OCI-LY7 (cell line): Measurements from ENCODE around the gene CACTIN. TPM values are rescaled to one million over a fixed set of nuclear protein-coding genes. Genes with fewer than 3 reads are reported as not detected.

Source experiments
- BruUV-seq: library from RNA; stranded (reverse); fragments of 400-500 nt; replicated peaks from 2 replicates; lab custom pipeline; 2021; lab: Mats Ljungman, UMichigan
- CTCF ChIA-PET: fragments of 300-600 bp; sonication (Branson Sonifier 250); formaldehyde crosslinking; loops from one replicate; lab custom pipeline; 2022; ENCODE audit warnings: antibody characterized with exemption; ENCODE audit not compliant: unreplicated experiment; lab: Charles Lee
- POLR2A ChIA-PET: fragments of 300-600 bp; sonication (Branson Sonifier 250); formaldehyde crosslinking; loops from one replicate; lab custom pipeline; 2022; ENCODE audit warnings: antibody characterized with exemption; lab: Charles Lee
- DNase-seq: peaks from one replicate; pipeline ENCODE4 v3.0.0-alpha.2; 2015; ENCODE audit warnings: low spot score
- H2AFZ ChIP-seq: fragments of 200-600 bp; sonication (generic), shearing (Covaris generic); 2 replicates; pipeline ENCODE4 v1.6.1; 2014; ENCODE audit warnings: mild to moderate bottlenecking, antibody characterized with exemption, low read length, moderate library complexity
- H3K27ac ChIP-seq: fragments of 200-600 bp; sonication (generic); 2 replicates; pipeline ENCODE4 v1.5.1; 2014; ENCODE audit warnings: mixed run types, low read depth, mild to moderate bottlenecking, moderate library complexity, low read length, inconsistent platforms; ENCODE audit not compliant: poor library complexity, severe bottlenecking
- H3K36me3 ChIP-seq: fragments of 200-600 bp; sonication (generic); 2 replicates; pipeline ENCODE4 v1.6.1; 2014; ENCODE audit warnings: mild to moderate bottlenecking, antibody characterized with exemption, low read length, moderate library complexity, mixed read lengths; ENCODE audit not compliant: insufficient read depth
- H3K4me1 ChIP-seq: fragments of 200-600 bp; sonication (generic); 2 replicates; pipeline ENCODE4 v1.5.1; 2014; ENCODE audit warnings: mild to moderate bottlenecking, low read length; ENCODE audit not compliant: insufficient read depth, poor library complexity, severe bottlenecking
- H3K4me2 ChIP-seq: fragments of 200-600 bp; sonication (generic); 2 replicates; pipeline ENCODE4 v1.6.1; 2014; ENCODE audit warnings: mild to moderate bottlenecking, low read length
- H3K4me3 ChIP-seq: fragments of 200-600 bp; sonication (generic); 2 replicates; pipeline ENCODE4 v1.5.1; 2014; ENCODE audit warnings: mild to moderate bottlenecking, low read depth, low read length; ENCODE audit not compliant: poor library complexity, severe bottlenecking
- H3K79me2 ChIP-seq: fragments of 200-600 bp; sonication (generic); 2 replicates; pipeline ENCODE4 v1.6.1; 2016; ENCODE audit warnings: low read depth, mild to moderate bottlenecking, low read length, moderate library complexity, mixed read lengths; ENCODE audit not compliant: insufficient read depth
- H3K9me2 ChIP-seq: fragments of 200-600 bp; sonication (generic); 2 replicates; pipeline ENCODE4 v1.6.1; 2016; ENCODE audit warnings: mild to moderate bottlenecking, low read length, mixed read lengths; ENCODE audit not compliant: insufficient read depth
- H3K9me3 ChIP-seq: fragments of 200-600 bp; sonication (generic); 2 replicates; pipeline ENCODE4 v1.6.1; 2014; ENCODE audit warnings: mild to moderate bottlenecking, mixed run types, low read length, mixed read lengths
- H4K20me1 ChIP-seq: fragments of 200-600 bp; sonication (generic); 2 replicates; pipeline ENCODE4 v1.6.1; 2014; ENCODE audit warnings: mild to moderate bottlenecking, antibody characterized with exemption, low read length, moderate library complexity, mixed read lengths; ENCODE audit not compliant: insufficient read depth
- EZH2phosphoT487 ChIP-seq: fragments of 200-600 bp; sonication (generic); IDR thresholded peaks from 2 replicates; pipeline ENCODE4 v1.6.1; 2018; ENCODE audit warnings: low read depth, borderline replicate concordance, mild to moderate bottlenecking, mixed run types, antibody characterized with exemption, low read length, moderate library complexity, mixed read lengths
- intact Hi-C: fragments of 100-400 bp; cut with micrococcal nuclease; formaldehyde crosslinking; loops from one replicate; pipeline ENCODE4 v1.10.0; 2022; ENCODE audit not compliant: unreplicated experiment
- total RNA-seq, 2 experiments: library from RNA; depleted of rRNA in 1 of 2; stranded (reverse); fragments of >200 nt in 1 of 2; shearing (Covaris generic) in 1 of 2; gene quantifications; 2 replicates each; pipeline ENCODE4 v1.2.3, GENCODE V29; 2014 to 2022
- TF ChIP-seq, protein P1 (sequence below): fragments of 200-600 bp; sonication (generic); conservative IDR thresholded peaks from 2 replicates; pipeline ENCODE4 v1.5.1; 2014; ENCODE audit warnings: mild to moderate bottlenecking, antibody characterized with exemption, low read length, moderate library complexity, mixed read lengths

CACTIN gene
- total RNA-seq, 2 experiments from 2014 or later = 34.2 to 35.9 TPM

DNA sequence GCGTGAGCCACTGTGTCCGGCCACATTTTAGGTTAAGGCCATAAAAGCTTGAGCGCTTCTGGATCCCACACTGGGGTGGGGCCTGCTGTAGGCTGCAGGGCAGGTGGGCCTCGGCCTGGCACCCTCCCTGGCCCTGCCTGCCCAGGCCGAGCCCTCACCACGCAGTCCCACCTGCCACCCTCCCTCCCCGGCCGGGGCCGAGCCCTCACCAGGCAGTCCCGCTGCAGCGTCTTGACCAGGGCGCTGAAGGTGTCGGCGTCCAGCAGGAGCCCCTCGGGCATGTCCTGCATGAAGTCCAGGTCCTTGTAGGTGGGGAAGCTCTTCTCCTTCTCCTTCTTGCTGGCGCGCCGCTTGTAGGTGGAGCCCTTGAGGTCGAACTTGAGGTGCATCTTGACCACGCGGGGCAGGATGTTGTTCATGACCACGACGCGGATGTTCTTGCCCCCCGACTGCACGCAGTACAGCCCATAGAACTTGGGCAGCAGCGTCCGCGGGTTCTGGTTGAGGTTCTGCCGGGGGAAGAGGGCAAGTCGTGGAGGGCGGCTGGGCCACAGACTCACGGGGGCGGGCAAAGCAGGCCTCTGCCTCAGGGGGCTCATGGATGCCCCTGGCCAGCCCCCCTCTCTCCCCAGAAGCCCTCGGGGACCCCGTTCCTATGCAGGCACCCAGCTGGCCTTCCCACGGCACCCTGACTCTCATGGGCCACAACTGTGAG is 26.6 kb upstream of the CACTIN start:
- no peaks in the 10 kb centered on the region for H3K4me1 ChIP-seq
- intact Hi-C loops = no loop called here
- H3K9me2 ChIP-seq = no peaks in the 10 kb centered on the region
- H3K9me3 ChIP-seq = no peaks in the 10 kb centered on the region
- DNase-seq = no peak
- POLR2A ChIA-PET = no interaction called here
- no peak overlapping the region for H3K27ac ChIP-seq
- H3K36me3 ChIP-seq = peaks cover 8% of the 10 kb centered on the region
- BruUV-seq = no TSS peak
- H3K4me3 ChIP-seq = no peak overlapping the region
- H3K79me2 ChIP-seq = no peaks in the 10 kb centered on the region
- CTCF ChIA-PET = interaction anchor here (0.6 to 0.7 kb wide), 2 partner anchors 8 to 31 kb away, joined by 3 read pairs; no protein-coding TSS in a partner anchor
- no peak overlapping the region for H3K4me2 ChIP-seq
- H4K20me1 ChIP-seq = no peaks in the 10 kb centered on the region
- TF ChIP-seq, protein P1, sequence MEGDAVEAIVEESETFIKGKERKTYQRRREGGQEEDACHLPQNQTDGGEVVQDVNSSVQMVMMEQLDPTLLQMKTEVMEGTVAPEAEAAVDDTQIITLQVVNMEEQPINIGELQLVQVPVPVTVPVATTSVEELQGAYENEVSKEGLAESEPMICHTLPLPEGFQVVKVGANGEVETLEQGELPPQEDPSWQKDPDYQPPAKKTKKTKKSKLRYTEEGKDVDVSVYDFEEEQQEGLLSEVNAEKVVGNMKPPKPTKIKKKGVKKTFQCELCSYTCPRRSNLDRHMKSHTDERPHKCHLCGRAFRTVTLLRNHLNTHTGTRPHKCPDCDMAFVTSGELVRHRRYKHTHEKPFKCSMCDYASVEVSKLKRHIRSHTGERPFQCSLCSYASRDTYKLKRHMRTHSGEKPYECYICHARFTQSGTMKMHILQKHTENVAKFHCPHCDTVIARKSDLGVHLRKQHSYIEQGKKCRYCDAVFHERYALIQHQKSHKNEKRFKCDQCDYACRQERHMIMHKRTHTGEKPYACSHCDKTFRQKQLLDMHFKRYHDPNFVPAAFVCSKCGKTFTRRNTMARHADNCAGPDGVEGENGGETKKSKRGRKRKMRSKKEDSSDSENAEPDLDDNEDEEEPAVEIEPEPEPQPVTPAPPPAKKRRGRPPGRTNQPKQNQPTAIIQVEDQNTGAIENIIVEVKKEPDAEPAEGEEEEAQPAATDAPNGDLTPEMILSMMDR = no peak
- TF ChIP-seq EZH2phosphoT487 = no peak
- H2AFZ ChIP-seq = no peak overlapping the region

DNA sequence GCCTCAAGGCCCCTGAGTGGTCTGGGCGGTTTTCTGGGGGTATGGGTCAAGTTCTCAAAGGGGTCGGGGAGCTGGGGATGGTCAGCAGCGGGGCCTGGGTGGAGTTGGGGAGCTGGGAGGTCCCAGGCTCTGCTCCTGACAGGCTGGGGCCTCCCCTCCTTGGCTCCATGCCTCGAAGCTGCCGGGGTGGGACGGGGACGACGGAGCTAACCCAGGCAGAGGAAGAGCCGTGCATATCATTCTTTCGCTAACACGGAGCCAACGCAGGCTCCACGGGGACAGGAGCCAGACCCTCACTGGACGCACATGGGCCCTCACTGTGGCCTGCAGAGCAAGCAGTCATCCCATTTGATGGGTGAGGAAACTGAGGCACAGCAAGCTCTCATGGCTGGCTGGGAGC is 25.8 kb upstream of the CACTIN start:
- Histone ChIP-seq H2AFZ (no peak overlapping the region), H3K4me1 (no peaks in the 10 kb centered on the region), H3K4me3 (no peak overlapping the region), H3K4me2 (no peak overlapping the region), H3K36me3 (peaks cover 7% of the 10 kb centered on the region), H3K9me3 (no peaks in the 10 kb centered on the region), H3K9me2 (no peaks in the 10 kb centered on the region), H3K79me2 (no peaks in the 10 kb centered on the region), H3K27ac (no peak overlapping the region), H4K20me1 (no peaks in the 10 kb centered on the region)
- ChIA-PET POLR2A (no interaction called here), CTCF (no interaction called here)
- no peak for TF ChIP-seq EZH2phosphoT487
- TF ChIP-seq, protein P1 = no peak
- BruUV-seq = no TSS peak
- intact Hi-C loops = no loop called here
- DNase-seq = no peak

DNA sequence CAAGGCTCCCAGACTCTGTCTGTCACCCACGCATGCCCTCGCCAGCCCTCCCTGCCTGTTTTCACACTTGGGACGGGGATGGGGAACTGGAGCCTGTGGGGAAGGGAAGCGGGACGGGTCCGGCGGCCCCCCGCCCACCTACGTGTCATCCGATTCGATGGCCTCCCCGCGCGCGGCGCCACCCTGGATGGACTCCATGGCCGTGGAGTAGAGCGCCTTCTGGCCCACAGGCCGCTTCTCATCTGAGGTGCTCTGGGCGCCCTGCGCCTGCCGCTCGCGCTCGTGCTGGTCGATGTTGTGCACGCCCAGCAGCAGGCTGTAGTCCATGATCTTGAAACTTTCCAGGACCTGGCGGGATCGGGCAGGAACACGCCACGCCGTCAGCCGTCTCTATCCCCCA is 25.1 kb upstream of the CACTIN start:
- intact Hi-C loops = no loop called here
- H3K27ac ChIP-seq = no peak overlapping the region
- ChIA-PET POLR2A (no interaction called here), CTCF (no interaction called here)
- H3K9me2 ChIP-seq = no peaks in the 10 kb centered on the region
- no peaks in the 10 kb centered on the region for H3K4me1 ChIP-seq
- H3K9me3 ChIP-seq = no peaks in the 10 kb centered on the region
- no peak overlapping the region for H2AFZ ChIP-seq
- no peak overlapping the region for H3K4me3 ChIP-seq
- H3K79me2 ChIP-seq = no peaks in the 10 kb centered on the region
- no peak for DNase-seq
- TF ChIP-seq EZH2phosphoT487 = no peak
- TF ChIP-seq, protein P1 = no peak
- H3K36me3 ChIP-seq = peaks cover under 1% of the 10 kb centered on the region; the same call in 1 of the 2 replicates
- no peak overlapping the region for H3K4me2 ChIP-seq
- no peaks in the 10 kb centered on the region for H4K20me1 ChIP-seq
- no TSS peak for BruUV-seq
